ENCODE measurements around the gene ATP1A4.
A peak's percentile ranks its signal among the peaks of the same experiment; 100 is the strongest.

The ATP1A4 gene

DNA sequence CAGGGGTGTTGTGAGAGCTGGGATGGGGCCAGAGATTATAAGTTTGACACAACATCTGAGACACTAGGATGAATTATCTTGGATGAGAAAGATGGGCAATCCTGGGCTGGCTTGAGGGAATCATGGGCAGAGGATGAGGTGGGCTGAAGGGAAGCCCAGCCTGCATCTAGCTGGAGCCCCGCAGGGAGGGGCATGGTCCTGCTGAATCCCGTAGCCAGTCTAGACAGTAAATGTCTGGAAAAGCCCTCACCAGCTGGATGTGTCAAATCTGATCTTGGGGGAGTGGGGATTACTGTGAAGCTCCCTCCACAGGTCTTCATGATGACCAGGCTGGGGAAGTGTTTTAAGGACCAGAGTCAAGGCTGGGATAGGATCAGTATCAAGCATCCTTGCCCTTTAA is 35.3 kb downstream of the ATP1A4 start:
- no peaks in the 10 kb centered on the region for H3K9me3 ChIP-seq (ENCODE audit: control insufficient read depth, insufficient read depth, low read length)
- no peak overlapping the region for H3K9ac ChIP-seq (ENCODE audit: low read depth, low read length)
- H3K4me3 ChIP-seq (ENCODE audit: low read depth, low read length) = no peak overlapping the region
- H3K36me3 ChIP-seq (ENCODE audit: control insufficient read depth, insufficient read depth, low read length) = no peaks in the 10 kb centered on the region
- no peaks in the 10 kb centered on the region for H3K27me3 ChIP-seq (ENCODE audit: control insufficient read depth, insufficient read depth, low read length)
- H3K4me1 ChIP-seq (ENCODE audit: control insufficient read depth, insufficient read depth, low read length) = no peaks in the 10 kb centered on the region

DNA sequence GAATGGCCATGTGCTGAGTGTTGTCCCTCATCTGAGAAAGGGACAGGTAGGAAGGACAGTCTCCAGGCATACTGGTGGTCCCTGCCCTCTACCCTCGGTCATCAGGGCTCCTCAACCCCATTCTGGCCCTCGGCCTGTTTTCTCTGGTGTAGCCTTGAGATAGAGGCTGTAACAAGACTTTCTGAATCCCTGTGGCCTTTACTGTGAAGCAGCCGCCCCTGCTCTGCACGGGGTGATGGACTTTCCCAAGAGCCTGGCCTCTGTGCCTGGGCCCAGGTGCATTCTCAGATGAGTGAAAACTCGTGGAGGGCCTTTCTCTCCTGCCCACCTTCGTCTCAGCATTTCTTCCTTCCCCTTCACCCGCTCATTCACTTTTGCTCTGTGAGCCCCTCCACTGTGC is 36.0 kb downstream of the ATP1A4 start:
- H3K27me3 ChIP-seq (ENCODE audit: control insufficient read depth, insufficient read depth, low read length) = no peaks in the 10 kb centered on the region
- H3K4me1 ChIP-seq (ENCODE audit: control insufficient read depth, insufficient read depth, low read length) = peaks cover under 1% of the 10 kb centered on the region
- H3K9me3 ChIP-seq (ENCODE audit: control insufficient read depth, insufficient read depth, low read length) = no peaks in the 10 kb centered on the region
- no peak overlapping the region for H3K9ac ChIP-seq (ENCODE audit: low read depth, low read length)
- H3K36me3 ChIP-seq (ENCODE audit: control insufficient read depth, insufficient read depth, low read length) = no peaks in the 10 kb centered on the region
- no peak overlapping the region for H3K4me3 ChIP-seq (ENCODE audit: low read depth, low read length)

GRCh38 chr1:160188341-160188740 is 36.9 kb downstream of the ATP1A4 start:
- no peak overlapping the region for H3K9ac ChIP-seq (ENCODE audit: low read depth, low read length)

GRCh38 chr1:160189649-160190625 is 38.5 kb downstream of the ATP1A4 start, which contains the start of gene CASQ1:
Gene CASQ1 (plus strand): TSS chr1:160190575. CDS start chr1:160190752, 177 bp downstream.
- no peaks in the 10 kb centered on the region for H3K27me3 ChIP-seq (ENCODE audit: control insufficient read depth, insufficient read depth, low read length)
- H3K4me1 ChIP-seq (ENCODE audit: control insufficient read depth, insufficient read depth, low read length) = peaks cover 11% of the 10 kb centered on the region
- no peaks in the 10 kb centered on the region for H3K36me3 ChIP-seq (ENCODE audit: control insufficient read depth, insufficient read depth, low read length)
- H3K9me3 ChIP-seq (ENCODE audit: control insufficient read depth, insufficient read depth, low read length) = no peaks in the 10 kb centered on the region
- H3K4me3 ChIP-seq (ENCODE audit: low read depth, low read length) = no peak within 1 kb of the TSS
- no peak within 1 kb of the TSS for H3K9ac ChIP-seq (ENCODE audit: low read depth, low read length)

More at GRCh38 chr1:160188341-160188740, 36.9 kb downstream of the ATP1A4 start:
- H3K9me3 ChIP-seq (ENCODE audit: control insufficient read depth, insufficient read depth, low read length) = no peaks in the 10 kb centered on the region
- no peak overlapping the region for H3K4me3 ChIP-seq (ENCODE audit: low read depth, low read length)
- H3K27me3 ChIP-seq (ENCODE audit: control insufficient read depth, insufficient read depth, low read length) = no peaks in the 10 kb centered on the region
- peaks cover 7% of the 10 kb centered on the region for H3K4me1 ChIP-seq (ENCODE audit: control insufficient read depth, insufficient read depth, low read length)
- no peaks in the 10 kb centered on the region for H3K36me3 ChIP-seq (ENCODE audit: control insufficient read depth, insufficient read depth, low read length)

- H3K4me1 ChIP-seq (ENCODE audit: control insufficient read depth, insufficient read depth, low read length) = peaks cover 11% of the 10 kb centered on the region
- H3K36me3 ChIP-seq (ENCODE audit: control insufficient read depth, insufficient read depth, low read length) = no peaks in the 10 kb centered on the region
- no peak overlapping the region for H3K9ac ChIP-seq (ENCODE audit: low read depth, low read length)
- no peaks in the 10 kb centered on the region for H3K9me3 ChIP-seq (ENCODE audit: control insufficient read depth, insufficient read depth, low read length)
- no peak overlapping the region for H3K4me3 ChIP-seq (ENCODE audit: low read depth, low read length)
- no peaks in the 10 kb centered on the region for H3K27me3 ChIP-seq (ENCODE audit: control insufficient read depth, insufficient read depth, low read length)
These were observed 40.4 kb downstream of the ATP1A4 start for GRCh38 chr1:160191756-160192155.

DNA sequence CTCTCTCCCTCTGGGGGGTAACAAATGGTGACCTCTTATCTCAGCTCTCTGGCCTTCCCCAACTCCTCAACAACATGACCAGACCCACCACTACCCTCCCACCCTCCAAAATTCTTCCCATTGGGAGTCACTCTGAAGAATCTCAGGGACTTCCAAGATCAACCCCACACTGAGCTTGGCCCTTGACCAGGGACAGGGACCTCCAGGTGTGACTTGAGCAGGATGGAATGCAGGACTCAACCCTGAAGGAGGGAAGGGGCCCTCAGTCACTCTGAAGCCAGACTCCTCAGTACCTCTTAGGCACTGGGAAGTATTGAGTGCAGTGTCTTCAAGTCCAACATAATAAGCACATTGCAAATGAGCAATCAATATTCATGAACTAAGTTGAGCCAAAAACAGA is 40.8 kb downstream of the ATP1A4 start:
- no peaks in the 10 kb centered on the region for H3K9me3 ChIP-seq (ENCODE audit: control insufficient read depth, insufficient read depth, low read length)
- peaks cover 11% of the 10 kb centered on the region for H3K4me1 ChIP-seq (ENCODE audit: control insufficient read depth, insufficient read depth, low read length)
- H3K4me3 ChIP-seq (ENCODE audit: low read depth, low read length) = no peak overlapping the region
- no peak overlapping the region for H3K9ac ChIP-seq (ENCODE audit: low read depth, low read length)
- H3K36me3 ChIP-seq (ENCODE audit: control insufficient read depth, insufficient read depth, low read length) = no peaks in the 10 kb centered on the region
- no peaks in the 10 kb centered on the region for H3K27me3 ChIP-seq (ENCODE audit: control insufficient read depth, insufficient read depth, low read length)

DNA sequence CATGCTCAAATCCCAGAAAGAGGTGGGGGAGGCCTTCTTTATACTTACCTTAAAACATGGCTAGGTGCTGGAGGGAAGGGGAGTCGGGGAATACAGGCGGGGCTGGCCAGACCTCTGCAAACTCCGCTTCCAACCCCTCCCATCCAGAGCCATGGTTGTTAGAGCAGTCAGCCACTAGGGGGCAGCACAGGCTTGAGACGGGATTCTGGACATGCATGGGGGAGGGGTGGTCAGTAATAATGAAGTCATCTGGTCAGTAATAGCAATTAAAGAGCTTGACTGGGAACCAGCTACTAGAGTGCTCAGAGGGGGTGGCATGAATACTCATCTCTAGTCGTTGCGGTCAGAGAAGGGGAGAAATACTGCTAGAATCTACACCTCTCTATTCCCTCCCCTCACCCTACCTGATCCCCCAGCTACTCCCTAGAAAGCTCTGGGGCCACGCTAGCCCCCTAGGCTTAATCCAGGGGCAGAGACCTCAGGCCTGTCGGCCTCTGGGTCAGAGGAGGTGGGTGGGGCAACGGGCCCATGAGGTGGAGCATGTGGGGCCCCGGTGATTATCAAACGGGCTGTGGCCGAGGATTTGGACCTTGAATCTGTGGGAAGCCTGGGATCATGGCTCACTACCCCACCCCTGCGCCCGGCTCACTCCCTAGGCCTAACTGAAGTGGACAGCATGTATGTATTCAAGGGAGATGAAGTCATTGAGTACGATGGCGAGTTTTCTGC is 41.9 kb downstream of the ATP1A4 start:
- H3K9ac ChIP-seq (ENCODE audit: low read depth, low read length) = no peak overlapping the region

DNA sequence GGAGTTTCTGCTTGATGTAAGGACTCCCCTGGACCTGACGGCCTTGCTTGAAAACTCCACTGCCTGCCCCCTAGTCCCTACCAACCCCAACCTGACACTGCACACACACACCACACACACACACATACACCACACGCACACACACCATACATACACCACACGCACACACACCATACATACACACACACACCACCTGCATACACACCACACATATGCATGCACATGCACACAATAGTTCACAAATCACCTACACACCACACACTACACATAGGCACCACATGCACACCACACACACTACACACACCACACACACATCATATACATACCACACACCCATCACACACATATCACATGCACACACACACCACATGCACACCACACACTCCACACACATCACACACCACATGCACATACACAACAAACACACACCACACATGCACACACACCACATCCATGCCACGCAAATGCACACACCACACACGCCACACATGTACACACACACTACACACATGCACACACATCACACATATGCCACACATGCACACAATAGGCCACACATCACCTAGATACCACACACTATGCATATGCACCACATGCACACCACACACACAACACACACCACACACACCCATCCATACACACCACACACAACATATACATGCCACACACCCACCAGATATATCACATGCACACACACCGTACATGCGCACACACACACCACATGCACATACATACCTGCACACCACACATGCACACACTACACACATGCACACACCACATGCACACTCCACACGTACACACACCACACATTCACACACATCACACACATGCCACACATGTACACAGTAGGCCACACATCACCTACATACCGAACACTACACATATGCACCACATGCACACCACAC is 42.7 kb downstream of the ATP1A4 start:
- H3K27me3 ChIP-seq (ENCODE audit: control insufficient read depth, insufficient read depth, low read length) = no peaks in the 10 kb centered on the region
- no peaks in the 10 kb centered on the region for H3K9me3 ChIP-seq (ENCODE audit: control insufficient read depth, insufficient read depth, low read length)
- H3K36me3 ChIP-seq (ENCODE audit: control insufficient read depth, insufficient read depth, low read length) = no peaks in the 10 kb centered on the region
- peaks cover 11% of the 10 kb centered on the region for H3K4me1 ChIP-seq (ENCODE audit: control insufficient read depth, insufficient read depth, low read length)
- H3K4me3 ChIP-seq (ENCODE audit: low read depth, low read length) = no peak overlapping the region
- no peak overlapping the region for H3K9ac ChIP-seq (ENCODE audit: low read depth, low read length)

More for the DNA sequence above, 41.9 kb downstream of the ATP1A4 start:
- Histone ChIP-seq H3K4me1 (ENCODE audit: control insufficient read depth, insufficient read depth, low read length) (peaks cover 11% of the 10 kb centered on the region), H3K9me3 (ENCODE audit: control insufficient read depth, insufficient read depth, low read length) (no peaks in the 10 kb centered on the region), H3K36me3 (ENCODE audit: control insufficient read depth, insufficient read depth, low read length) (no peaks in the 10 kb centered on the region), H3K4me3 (ENCODE audit: low read depth, low read length) (peak overlapping the region; percentile 18), H3K27me3 (ENCODE audit: control insufficient read depth, insufficient read depth, low read length) (no peaks in the 10 kb centered on the region)

DNA sequence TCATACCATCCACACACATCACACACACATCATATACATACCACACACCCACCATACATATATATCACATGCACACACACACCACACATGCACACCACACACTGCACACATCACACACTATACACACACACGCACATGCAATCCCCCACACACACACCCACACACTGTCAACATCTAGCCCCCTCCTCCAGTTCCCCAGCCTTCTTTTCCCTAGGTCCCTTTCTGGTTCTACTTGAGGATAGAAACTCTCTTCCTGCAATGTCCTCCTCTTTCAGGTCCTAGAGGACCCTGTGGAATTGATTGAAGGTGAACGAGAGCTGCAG is 43.3 kb downstream of the ATP1A4 start:
- no peak overlapping the region for H3K4me3 ChIP-seq (ENCODE audit: low read depth, low read length)
- H3K27me3 ChIP-seq (ENCODE audit: control insufficient read depth, insufficient read depth, low read length) = no peaks in the 10 kb centered on the region
- peaks cover 11% of the 10 kb centered on the region for H3K4me1 ChIP-seq (ENCODE audit: control insufficient read depth, insufficient read depth, low read length)
- H3K9me3 ChIP-seq (ENCODE audit: control insufficient read depth, insufficient read depth, low read length) = no peaks in the 10 kb centered on the region
- H3K9ac ChIP-seq (ENCODE audit: low read depth, low read length) = no peak overlapping the region
- H3K36me3 ChIP-seq (ENCODE audit: control insufficient read depth, insufficient read depth, low read length) = no peaks in the 10 kb centered on the region

- H3K27me3 ChIP-seq (ENCODE audit: control insufficient read depth, insufficient read depth, low read length) = no peaks in the 10 kb centered on the region
- H3K9ac ChIP-seq (ENCODE audit: low read depth, low read length) = no peak overlapping the region
- H3K4me3 ChIP-seq (ENCODE audit: low read depth, low read length) = no peak overlapping the region
- H3K36me3 ChIP-seq (ENCODE audit: control insufficient read depth, insufficient read depth, low read length) = no peaks in the 10 kb centered on the region
- no peaks in the 10 kb centered on the region for H3K9me3 ChIP-seq (ENCODE audit: control insufficient read depth, insufficient read depth, low read length)
- H3K4me1 ChIP-seq (ENCODE audit: control insufficient read depth, insufficient read depth, low read length) = peaks cover 11% of the 10 kb centered on the region
These were observed 44.7 kb downstream of the ATP1A4 start for GRCh38 chr1:160196143-160196542.

DNA sequence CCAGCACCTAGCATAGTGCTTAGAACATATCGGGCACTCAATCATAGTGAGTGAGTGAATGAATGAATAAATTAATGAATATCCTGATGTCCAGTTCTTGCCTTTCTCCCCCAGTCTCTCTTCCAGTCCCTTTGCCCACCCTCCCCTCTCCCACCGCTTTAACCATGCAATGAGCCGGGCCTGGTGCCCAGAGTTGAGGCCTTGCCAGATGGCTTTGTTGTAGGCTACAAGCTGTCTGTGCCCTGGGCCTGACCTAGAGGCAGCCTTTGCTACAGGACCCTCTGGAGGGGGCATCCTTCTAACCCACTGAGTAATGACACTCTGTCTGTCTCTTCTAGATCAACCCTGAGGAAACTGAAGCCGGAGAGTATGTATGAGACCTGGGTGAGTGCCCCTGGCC is 45.8 kb downstream of the ATP1A4 start:
- H3K9ac ChIP-seq (ENCODE audit: low read depth, low read length) = no peak overlapping the region
- H3K4me1 ChIP-seq (ENCODE audit: control insufficient read depth, insufficient read depth, low read length) = peaks cover 11% of the 10 kb centered on the region
- H3K36me3 ChIP-seq (ENCODE audit: control insufficient read depth, insufficient read depth, low read length) = no peaks in the 10 kb centered on the region
- no peaks in the 10 kb centered on the region for H3K27me3 ChIP-seq (ENCODE audit: control insufficient read depth, insufficient read depth, low read length)
- H3K4me3 ChIP-seq (ENCODE audit: low read depth, low read length) = no peak overlapping the region
- no peaks in the 10 kb centered on the region for H3K9me3 ChIP-seq (ENCODE audit: control insufficient read depth, insufficient read depth, low read length)
